WTC11 (cell line): ENCODE data around the gene MMS19.

Source experiments
- TF ChIP-seq, protein P1 (sequence below): sonication (generic); formaldehyde crosslinking; conservative IDR thresholded peaks from 2 replicates; pipeline ENCODE4 v1.8.1; 2022; ENCODE audit warnings: mild to moderate bottlenecking, missing genetic modification reagents
- TF ChIP-seq, protein P2 (sequence below): sonication (generic); formaldehyde crosslinking; IDR thresholded peaks from 2 replicates; pipeline ENCODE4 v1.8.1; 2022; ENCODE audit warnings: low read depth, mild to moderate bottlenecking, moderate library complexity, missing genetic modification reagents, borderline replicate concordance

DNA sequence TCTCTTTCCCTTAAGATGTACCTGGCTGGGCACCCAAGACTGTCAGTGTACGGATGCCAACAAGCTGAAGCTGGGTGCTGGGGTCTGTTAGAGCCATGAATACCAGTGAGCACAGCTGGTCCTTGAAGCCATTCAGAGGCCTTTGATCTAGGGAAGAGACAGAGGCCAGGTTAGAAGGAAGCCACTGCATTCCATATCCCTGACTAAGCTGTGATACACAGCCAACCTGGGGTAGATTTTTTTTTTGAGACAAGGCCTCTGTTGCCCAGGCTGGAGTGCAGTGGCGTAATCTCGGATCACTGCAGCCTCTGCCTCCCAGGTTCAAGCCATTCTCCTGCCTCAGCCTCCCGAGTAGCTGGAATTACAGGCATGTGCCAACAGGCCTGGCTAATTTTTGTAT, 31.5 kb downstream of the MMS19 start:
- TF ChIP-seq, protein P1, sequence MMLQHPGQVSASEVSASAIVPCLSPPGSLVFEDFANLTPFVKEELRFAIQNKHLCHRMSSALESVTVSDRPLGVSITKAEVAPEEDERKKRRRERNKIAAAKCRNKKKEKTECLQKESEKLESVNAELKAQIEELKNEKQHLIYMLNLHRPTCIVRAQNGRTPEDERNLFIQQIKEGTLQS (CRISPR knock-in tag): no peak
- TF ChIP-seq, protein P2, sequence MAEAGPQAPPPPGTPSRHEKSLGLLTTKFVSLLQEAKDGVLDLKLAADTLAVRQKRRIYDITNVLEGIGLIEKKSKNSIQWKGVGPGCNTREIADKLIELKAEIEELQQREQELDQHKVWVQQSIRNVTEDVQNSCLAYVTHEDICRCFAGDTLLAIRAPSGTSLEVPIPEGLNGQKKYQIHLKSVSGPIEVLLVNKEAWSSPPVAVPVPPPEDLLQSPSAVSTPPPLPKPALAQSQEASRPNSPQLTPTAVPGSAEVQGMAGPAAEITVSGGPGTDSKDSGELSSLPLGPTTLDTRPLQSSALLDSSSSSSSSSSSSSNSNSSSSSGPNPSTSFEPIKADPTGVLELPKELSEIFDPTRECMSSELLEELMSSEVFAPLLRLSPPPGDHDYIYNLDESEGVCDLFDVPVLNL: no peak
